Middle frontal gyrus (tissue), 1 donor: Measurements from ENCODE around the gene MYH10.

Experiments
- DNase-seq: peaks from one replicate; pipeline ENCODE4 v3.0.0-alpha.2; 2015; ENCODE audit warnings: low spot score; ENCODE audit errors: extremely low spot score

The MYH10 gene

GRCh38 chr17:8499171-8499570 lies 131.4 kb downstream of the MYH10 start:
- DNase-seq = no peak

- DNase-seq = no peak
Measured at GRCh38 chr17:8496081-8496480, 134.4 kb downstream of the MYH10 start.

GRCh38 chr17:8494506-8495111 lies 135.9 kb downstream of the MYH10 start:
- DNase-seq = no peak

GRCh38 chr17:8494021-8494420 lies 136.5 kb downstream of the MYH10 start:
- no peak for DNase-seq

GRCh38 chr17:8492121-8492520 lies 138.4 kb downstream of the MYH10 start:
- DNase-seq = no peak

GRCh38 chr17:8490256-8491023 lies 140.1 kb downstream of the MYH10 start:
- DNase-seq = no peak

- no peak for DNase-seq
Measured at GRCh38 chr17:8489841-8490240, 140.7 kb downstream of the MYH10 start.

GRCh38 chr17:8488901-8489300 lies 141.6 kb downstream of the MYH10 start:
- no peak for DNase-seq

- DNase-seq = no peak
Measured at GRCh38 chr17:8488491-8488890, 142.0 kb downstream of the MYH10 start.

- no peak for DNase-seq
Measured at GRCh38 chr17:8487743-8488142, 142.8 kb downstream of the MYH10 start.

GRCh38 chr17:8487130-8487645 lies 143.3 kb downstream of the MYH10 start:
- no peak for DNase-seq

- DNase-seq = no peak
Measured at GRCh38 chr17:8485491-8485890, 145.0 kb downstream of the MYH10 start.

GRCh38 chr17:8484465-8484864 lies 146.1 kb downstream of the MYH10 start:
- DNase-seq = no peak

- no peak for DNase-seq
Measured at GRCh38 chr17:8482546-8482945, 148.0 kb downstream of the MYH10 start.

GRCh38 chr17:8481703-8482102 lies 148.8 kb downstream of the MYH10 start:
- DNase-seq = no peak

GRCh38 chr17:8481089-8481488 lies 149.4 kb downstream of the MYH10 start:
- no peak for DNase-seq

- DNase-seq = no peak
Measured at GRCh38 chr17:8480011-8480976, 150.2 kb downstream of the MYH10 start.

- DNase-seq = peak; percentile 65
Measured at GRCh38 chr17:8479431-8479947, 151.0 kb downstream of the MYH10 start.

GRCh38 chr17:8477715-8478441 lies 152.6 kb downstream of the MYH10 start:
- no peak for DNase-seq

GRCh38 chr17:8477171-8477570 lies 153.4 kb downstream of the MYH10 start:
- DNase-seq = no peak

GRCh38 chr17:8476741-8477140 lies 153.8 kb downstream of the MYH10 start:
- DNase-seq = no peak
